Adrenal gland (tissue), 12 donors: ENCODE data around the gene CARS2. TPM values are rescaled to one million over a fixed set of nuclear protein-coding genes. Genes with fewer than 3 reads are reported as not detected.
"Not testable (repeated sequence)": the region's sequence is repeated elsewhere in the genome, so short reads cannot be mapped to it uniquely, and the experiment has no call there.

ENCODE experiments used
- DNase-seq, 7 donors: peaks; one replicate each; pipeline ENCODE4 v3.0.0-alpha.2; 2019 to 2020
- H3K27ac ChIP-seq, 5 donors: fragments of 200-600 bp; sonication (generic) in 4 of 5; 1 replicate in 3 of 5; 2 replicates in 2 of 5; pipeline versions ENCODE4 v1.5.1 to v1.8.0; 2016 to 2020; ENCODE audit warnings: mild to moderate bottlenecking in 1 of 5
- H3K27me3 ChIP-seq: fragments of 200-600 bp; 2 replicates; pipeline ENCODE4 v1.8.0; 2021
- H3K36me3 ChIP-seq, 2 donors: fragments of 200-600 bp; replicated peaks in 1 of 2; 1 replicate in 1 of 2; 2 replicates in 1 of 2; pipeline versions ENCODE4 v1.5.1 to v1.8.0; 2018 to 2022
- H3K4me1 ChIP-seq, 2 donors: fragments of 200-600 bp; replicated peaks in 1 of 2; 1 replicate in 1 of 2; 2 replicates in 1 of 2; pipeline versions ENCODE4 v1.5.1 to v1.8.0; 2018 to 2021
- H3K4me3 ChIP-seq, 4 donors: fragments of 200-600 bp; sonication (generic) in 3 of 4; one replicate each; pipeline ENCODE4 v1.5.1; 2016 to 2018
- H3K9me3 ChIP-seq, 3 donors: fragments of 200-600 bp; sonication (generic) in 1 of 3; replicated peaks in 1 of 3; 1 replicate in 2 of 3; 2 replicates in 1 of 3; pipeline versions ENCODE4 v1.5.1 to v1.8.0; 2016 to 2021
- CTCF ChIP-seq, 6 experiments: fragments of 450-650 bp in 4 of 6; fragments of 200-600 bp in 2 of 6; sonication (generic) in 1 of 6; IDR thresholded peaks; 1 replicate in 5 of 6; 2 replicates in 1 of 6; pipeline versions ENCODE4 v1.5.1 to v1.8.0; 2016 to 2021; ENCODE audit warnings: antibody characterized with exemption in 6 of 6, mild to moderate bottlenecking in 2 of 6, moderate library complexity in 1 of 6
- POLR2A ChIP-seq, 2 donors: fragments of 450-650 bp; IDR thresholded peaks; one replicate each; pipeline ENCODE4 v1.6.1; 2017; ENCODE audit warnings: antibody characterized with exemption in 2 of 2, mild to moderate bottlenecking in 2 of 2, moderate library complexity in 1 of 2
- WGBS, 4 donors: extraction: QIAGEN DNeasy Blood & Tissue Kit in 2 of 4; methylation state at CpG; one replicate each; pipeline versions ENCODE4 v1.1.5 to v1.1.7; 2013 to 2017; 5-methylcytosine and 5-hydroxymethylcytosine counted together
- intact Hi-C, 2 donors: fragments of 100-400 bp; cut with DNase I; formaldehyde crosslinking; loops; one replicate each; pipeline versions ENCODE4 v1.14.1 to v1.15.0; 2022 to 2023
- polyA plus RNA-seq, 3 donors: library from polyadenylated mRNA; stranded (reverse); fragments of 200-250 nt in 2 of 3; fragments of 350-450 nt in 1 of 3; fragmentation: Illumina TruSeq in 1 of 3; extraction: RNeasy Lipid Tissue Mini Kit (QIAGEN cat#74804) in 1 of 3; gene quantifications; one replicate each; pipeline ENCODE4 v1.2.3, GENCODE V29; 2013 to 2014
- total RNA-seq, 9 donors: library from RNA; depleted of rRNA in 4 of 9; stranded (reverse); fragments of >200 nt in 4 of 9; fragments of 120-200 nt in 1 of 9; fragmentation: NEBNext Ultra II Directional in 1 of 9; extraction: Animal tissue kit (Norgen Biotek cat#: 25700) in 1 of 9; gene quantifications; one replicate each; pipeline versions ENCODE4 v1.1.0 to v1.2.4, GENCODE V29; 2013 to 2023
- donor health status: healthy with polysubstance abuse.
- donor health status: Bipolar disorder and iron deficiency.
- donor health status: DM: yes; HTN: yes; CAD: no.
- donor health status: DM: no; HTN: no; CAD: no.
- donor health status: DM: no; HTN: no; CAD: no.
- donor health status: DM: yes; HTN: yes; CAD: no.

Gene CARS2
- total and polyA plus RNA-seq, 12 donors = 38.5 to 254 (median 59.9) TPM

DNA sequence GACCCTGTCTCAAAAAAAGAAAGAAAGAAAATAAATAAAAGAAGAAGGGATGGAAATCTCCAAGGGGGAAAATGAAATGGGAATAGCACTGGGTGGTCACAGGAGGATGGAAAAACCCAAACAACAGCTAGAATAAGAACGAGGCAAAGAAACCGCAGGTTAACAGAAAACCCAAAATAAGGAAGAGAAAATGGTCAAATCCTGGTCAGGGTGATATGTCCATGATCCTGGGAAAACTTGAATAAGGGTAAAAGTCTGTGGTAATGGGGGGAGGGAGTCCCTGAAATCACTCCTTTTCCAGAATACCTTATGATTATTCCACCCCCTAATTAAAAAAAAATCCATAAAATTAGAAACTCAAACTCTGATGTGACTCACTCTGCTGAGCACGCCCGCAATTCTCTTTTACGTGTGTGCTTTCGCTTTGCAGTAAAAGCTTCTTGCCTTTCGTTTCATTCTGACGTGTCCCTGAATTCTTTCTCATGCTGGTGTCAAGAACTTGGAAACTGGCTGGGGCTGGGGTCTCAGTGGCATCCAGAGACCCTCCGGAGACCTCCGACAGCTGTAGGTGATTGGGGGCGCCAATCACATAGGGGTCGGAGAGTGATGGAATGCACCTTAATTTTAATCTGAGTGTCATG, 94.8 kb downstream of the CARS2 start:
- no peak for DNase-seq
- H3K36me3 ChIP-seq = no peaks in the 10 kb centered on the region
- TF ChIP-seq POLR2A (IDR thresholded peaks at IDR 0.05) = no peak
- no peak for TF ChIP-seq CTCF (IDR thresholded peaks at IDR 0.05)
- WGBS, 4 donors = 82 to 83% (median 82%) methylated on average over 12 of the region's 12 CpGs
- no peak overlapping the region for H3K27ac ChIP-seq
- intact Hi-C loops = no loop called here
- peaks cover 15 to 17% of the 10 kb centered on the region in 2 donors for H3K4me1 ChIP-seq
- H3K4me3 ChIP-seq = no peak overlapping the region
- no peaks in the 10 kb centered on the region for H3K27me3 ChIP-seq
- no peaks in the 10 kb centered on the region for H3K9me3 ChIP-seq

DNA sequence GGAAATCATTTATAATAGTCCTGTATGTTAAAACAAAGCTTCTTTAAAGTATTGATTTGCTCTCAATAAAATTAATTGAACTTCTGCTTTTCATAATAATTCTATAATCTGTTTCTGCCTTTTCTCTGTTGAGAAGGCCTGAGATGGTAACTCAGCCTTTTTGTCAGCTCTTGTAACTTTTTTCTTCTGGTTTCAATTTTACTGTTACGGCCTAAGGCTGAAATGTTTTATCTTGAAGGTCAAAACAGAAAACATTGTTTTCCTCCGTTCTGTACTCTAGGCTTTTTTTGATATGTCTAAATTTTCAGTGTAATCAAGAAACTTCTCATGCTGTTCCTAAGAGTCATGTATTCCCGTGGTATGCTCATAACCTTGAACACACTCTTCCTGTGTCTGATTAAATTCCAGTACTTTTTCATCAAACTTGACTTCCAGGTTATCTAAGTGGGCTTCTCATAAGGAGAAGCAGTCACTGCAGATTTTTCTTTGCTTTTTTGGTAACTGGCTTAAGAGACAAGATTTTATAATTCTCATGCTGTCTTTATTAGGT, 98.2 kb downstream of the CARS2 start:
- peak overlapping the region; percentile 12 to 79 (median 74) for H3K27ac ChIP-seq
- no peaks in the 10 kb centered on the region for H3K36me3 ChIP-seq
- no peaks in the 10 kb centered on the region for H3K9me3 ChIP-seq
- intact Hi-C loops = no loop called here
- H3K4me3 ChIP-seq = no peak overlapping the region
- H3K27me3 ChIP-seq = no peaks in the 10 kb centered on the region
- no peak for DNase-seq
- 12 to 35% (median 26%) methylated on average over 3 of the region's 3 CpGs for WGBS, 4 donors
- TF ChIP-seq CTCF (IDR thresholded peaks at IDR 0.05) (no peak), POLR2A (IDR thresholded peaks at IDR 0.05) (peak in 1 of 2 donors; percentile 24)
- H3K4me1 ChIP-seq = peaks cover 10 to 12% of the 10 kb centered on the region in 2 donors

GRCh38 chr13:110606281-110606680, 99.6 kb downstream of the CARS2 start:
- H3K36me3 ChIP-seq, DNase-seq, H3K4me3 ChIP-seq, H3K9me3 ChIP-seq, H3K27me3 ChIP-seq, intact Hi-C loops, H3K27ac ChIP-seq: not testable (repeated sequence)
- 96 to 97% methylated on average over 13 to 27 of the region's 33 CpGs; no CpG with 5 or more reads in 2 of the 4 donors for WGBS, 4 donors
- peaks cover 12 to 24% of the 10 kb centered on the region in 2 donors for H3K4me1 ChIP-seq

GRCh38 chr13:110605132-110605531, 100.8 kb downstream of the CARS2 start:
- TF ChIP-seq CTCF (IDR thresholded peaks at IDR 0.05) = no peak
- no peak for TF ChIP-seq POLR2A (IDR thresholded peaks at IDR 0.05)
- H3K27me3 ChIP-seq = no peaks in the 10 kb centered on the region
- intact Hi-C loops = no loop called here
- no peak overlapping the region for H3K27ac ChIP-seq
- DNase-seq = no peak
- H3K4me3 ChIP-seq = no peak overlapping the region
- 91 to 95% (median 94%) methylated on average over 6 of the region's 6 CpGs for WGBS, 4 donors
- no peaks in the 10 kb centered on the region for H3K9me3 ChIP-seq
- H3K36me3 ChIP-seq = no peaks in the 10 kb centered on the region
- H3K4me1 ChIP-seq = peaks cover 12 to 24% of the 10 kb centered on the region in 2 donors

DNA sequence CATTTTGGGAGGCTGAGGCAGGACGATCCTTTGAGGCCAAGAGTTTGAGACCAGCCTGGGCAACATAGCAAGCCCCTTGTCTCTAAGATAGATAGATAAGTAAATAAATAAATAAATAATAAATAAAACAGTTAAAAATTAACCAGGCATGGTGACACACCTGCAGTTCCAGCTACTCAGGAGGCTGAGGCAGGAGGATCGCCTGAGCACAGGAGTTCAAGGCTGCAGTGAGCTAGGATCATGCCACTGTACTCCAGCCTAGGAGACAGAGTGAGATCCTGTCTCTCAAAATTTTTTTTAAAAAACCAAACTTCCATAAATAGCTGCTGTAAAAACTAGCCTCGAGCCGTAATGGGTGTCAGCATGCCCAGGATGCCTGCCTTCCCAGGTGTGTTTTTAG, 104.9 kb downstream of the CARS2 start:
- intact Hi-C loops = no loop called here
- Histone ChIP-seq H3K36me3 (no peaks in the 10 kb centered on the region), H3K9me3 (no peaks in the 10 kb centered on the region), H3K27me3 (no peaks in the 10 kb centered on the region), H3K27ac (no peak overlapping the region), H3K4me1 (peaks cover 0 to 14% of the 10 kb centered on the region in 2 donors), H3K4me3 (no peak overlapping the region)
- TF ChIP-seq POLR2A (IDR thresholded peaks at IDR 0.05) (no peak), CTCF (IDR thresholded peaks at IDR 0.05) (no peak)
- WGBS, 4 donors = 86 to 96% (median 89%) methylated on average over 4 of the region's 4 CpGs
- DNase-seq = no peak
